NCI-H1048 (cell line): Measurements from ENCODE around the gene TGM2.

ENCODE experiments used
- DNase-seq: peaks from one replicate; lab custom pipeline; 2025; lab: John Stamatoyannopoulos, UW

Gene TGM2

GRCh38 chr20:38091441-38092216, 73.4 kb downstream of the TGM2 start:
- DNase-seq, result no peak

GRCh38 chr20:38090061-38090460, 75.0 kb downstream of the TGM2 start:
- DNase-seq, result no peak

- no peak for DNase-seq
Measured at GRCh38 chr20:38089500-38089899, 75.6 kb downstream of the TGM2 start.

GRCh38 chr20:38085026-38085425, 80.0 kb downstream of the TGM2 start:
- no peak for DNase-seq

GRCh38 chr20:38084425-38084951, 80.6 kb downstream of the TGM2 start:
- no peak for DNase-seq

- no peak for DNase-seq
Measured at GRCh38 chr20:38083338-38084048, 81.6 kb downstream of the TGM2 start.

GRCh38 chr20:38082894-38083293, 82.2 kb downstream of the TGM2 start:
- no peak for DNase-seq

GRCh38 chr20:38081575-38081974, 83.5 kb downstream of the TGM2 start:
- DNase-seq, result no peak

- DNase-seq, result no peak
Measured at GRCh38 chr20:38079353-38079752, 85.7 kb downstream of the TGM2 start.

GRCh38 chr20:38078084-38078483, 87.0 kb downstream of the TGM2 start:
- DNase-seq, result no peak
